GM12878 (cell line): ENCODE data around the gene SEMA4F. TPM values are rescaled to one million over a fixed set of nuclear protein-coding genes. Genes with fewer than 3 reads are reported as not detected.

Experiments
- ATAC-seq: fragments of 200-7000 bp; cut with Tn5 transposase; 3 replicates; pipeline ENCODE4 v1.9.1; 2020; ENCODE audit warnings: mild to moderate bottlenecking, moderate library complexity
- BruUV-seq: library from RNA; stranded (reverse); fragments of 400-500 nt; replicated peaks from 2 replicates; lab custom pipeline; 2021; lab: Mats Ljungman, UMichigan
- CTCF ChIA-PET: fragments of 300-600 bp; sonication (Branson Sonifier 250); formaldehyde crosslinking; extraction: SDS; loops from one replicate; lab custom pipeline; 2021; ENCODE audit warnings: inconsistent platforms; lab: Yijun Ruan, JAX
- POLR2A ChIA-PET: fragments of 350-600 bp; formaldehyde crosslinking; extraction: SDS; loops from one replicate; lab custom pipeline; 2021; ENCODE audit warnings: inconsistent platforms; lab: Charles Lee
- RAD21 ChIA-PET: fragments of 300-600 bp; sonication (Branson Sonifier 250); formaldehyde crosslinking; loops from one replicate; lab custom pipeline; 2023; ENCODE audit warnings: antibody characterized with exemption; ENCODE audit not compliant: unreplicated experiment; lab: Charles Lee
- SMC1A ChIA-PET: fragments of 300-600 bp; sonication (Branson Sonifier 250); formaldehyde crosslinking; loops from one replicate; lab custom pipeline; 2023; ENCODE audit not compliant: unreplicated experiment, uncharacterized antibody; lab: Charles Lee
- DNase-seq: peaks from one replicate; pipeline ENCODE4 v3.0.0-alpha.2; 2011; ENCODE audit warnings: low read depth, low spot score
- FAIRE-seq: peaks from 3 replicates; lab custom pipeline; 2011; peaks lifted over from hg19 to GRCh38; lab: Jason Lieb, UNC
- H2AFZ ChIP-seq: 2 replicates; pipeline ENCODE4 v1.6.0; 2011; ENCODE audit warnings: low read depth, low read length, control low read depth; ENCODE audit not compliant: control insufficient read depth
- H3K27ac ChIP-seq: 2 replicates; pipeline ENCODE4 v1.5.1; 2011; ENCODE audit warnings: control low read depth; ENCODE audit not compliant: control insufficient read depth, insufficient read depth
- H3K27me3 ChIP-seq, 2 experiments: replicated peaks in 1 of 2; 2 replicates each; pipeline versions ENCODE4 v1.6.0 to v1.6.1; 2011; ENCODE audit warnings: low read length in 1 of 2; ENCODE audit not compliant: control insufficient read depth in 2 of 2, insufficient read depth in 2 of 2
- H3K36me3 ChIP-seq, 2 experiments: 2 replicates each; pipeline ENCODE4 v1.5.1; 2011; ENCODE audit warnings: low read length in 1 of 2; ENCODE audit not compliant: control insufficient read depth in 2 of 2, insufficient read depth in 2 of 2
- H3K4me1 ChIP-seq: 2 replicates; pipeline ENCODE4 v1.6.1; 2011; ENCODE audit warnings: mild to moderate bottlenecking, low read length, moderate library complexity, mixed read lengths; ENCODE audit not compliant: control insufficient read depth, insufficient read depth
- H3K4me2 ChIP-seq: 2 replicates; pipeline ENCODE4 v1.6.0; 2011; ENCODE audit warnings: control low read depth; ENCODE audit not compliant: control insufficient read depth, insufficient read depth
- H3K4me3 ChIP-seq: fragments of 200-600 bp; sonication (generic); 2 replicates; pipeline ENCODE4 v1.5.1; 2016
- H3K79me2 ChIP-seq: 2 replicates; pipeline ENCODE4 v1.6.0; 2011; ENCODE audit warnings: low read length; ENCODE audit not compliant: control insufficient read depth, insufficient read depth
- H3K9ac ChIP-seq: 2 replicates; pipeline ENCODE4 v1.8.0; 2011; ENCODE audit warnings: low read length, control low read depth, mixed read lengths; ENCODE audit not compliant: control insufficient read depth, insufficient read depth
- H3K9me3 ChIP-seq: replicated peaks from 3 replicates; pipeline ENCODE4 v1.5.1; 2011; ENCODE audit warnings: mild to moderate bottlenecking, low read length; ENCODE audit not compliant: control insufficient read depth, insufficient read depth
- H4K20me1 ChIP-seq: 2 replicates; pipeline ENCODE4 v1.6.0; 2011; ENCODE audit not compliant: control insufficient read depth, insufficient read depth
- ATF7 ChIP-seq: fragments of 450-650 bp; IDR thresholded peaks from 2 replicates; pipeline ENCODE4 v1.6.1; 2016; ENCODE audit warnings: low read depth, mild to moderate bottlenecking
- DPF2 ChIP-seq: fragments of 450-650 bp; IDR thresholded peaks from 2 replicates; pipeline ENCODE4 v1.6.1; 2017; ENCODE audit warnings: mild to moderate bottlenecking
- EP300 ChIP-seq, 2 experiments: fragments of 150-350 bp in 1 of 2; IDR thresholded peaks; 2 replicates each; pipeline ENCODE4 v1.6.1; 2011 to 2012; ENCODE audit warnings: low read depth in 2 of 2, low read length in 2 of 2, borderline replicate concordance in 1 of 2, improper control_type of control experiment in 1 of 2, inconsistent platforms in 1 of 2; ENCODE audit not compliant: control insufficient read depth in 1 of 2
- FOXK2 ChIP-seq: fragments of 450-650 bp; IDR thresholded peaks from 2 replicates; pipeline ENCODE4 v1.6.1; 2017; ENCODE audit warnings: mild to moderate bottlenecking, moderate library complexity
- FOXM1 ChIP-seq: IDR thresholded peaks from 2 replicates; pipeline ENCODE4 v1.6.1; 2012; ENCODE audit warnings: low read depth, mild to moderate bottlenecking, inconsistent platforms, low read length, moderate library complexity
- IKZF1 ChIP-seq: fragments of 450-650 bp; conservative IDR thresholded peaks from 2 replicates; pipeline ENCODE4 v1.6.1; 2017; ENCODE audit warnings: antibody characterized with exemption, mild to moderate bottlenecking
- IKZF2 ChIP-seq, 2 experiments: fragments of 450-650 bp; IDR thresholded peaks; 2 replicates each; pipeline ENCODE4 v1.6.1; 2017; ENCODE audit warnings: mild to moderate bottlenecking in 2 of 2, moderate library complexity in 2 of 2
- KDM1A ChIP-seq: fragments of 200-600 bp; sonication (generic); IDR thresholded peaks from 2 replicates; pipeline ENCODE4 v1.6.1; 2016; ENCODE audit warnings: borderline replicate concordance
- MTA2 ChIP-seq: fragments of 450-650 bp; IDR thresholded peaks from 2 replicates; pipeline ENCODE4 v1.6.1; 2016; ENCODE audit warnings: low read depth, mild to moderate bottlenecking, moderate library complexity
- MTA3 ChIP-seq: IDR thresholded peaks from 2 replicates; pipeline ENCODE4 v1.6.1; 2012; ENCODE audit warnings: low read length, inconsistent platforms, borderline replicate concordance
- NR2F1 ChIP-seq: fragments of 450-650 bp; conservative IDR thresholded peaks from 2 replicates; pipeline ENCODE4 v1.6.1; 2017; ENCODE audit warnings: mild to moderate bottlenecking
- TCF7 ChIP-seq: IDR thresholded peaks from 2 replicates; pipeline ENCODE4 v1.6.1; 2014; ENCODE audit warnings: antibody characterized with exemption, borderline replicate concordance
- WGBS: methylation state at CpG from one replicate; pipeline ENCODE4 v1.1.6; 2016; ENCODE audit warnings: low lambda C conversion rate; ENCODE audit not compliant: insufficient replicate concordance, insufficient coverage; ENCODE audit errors: missing lambda C conversion rate; 5-methylcytosine and 5-hydroxymethylcytosine counted together
- in situ Hi-C: fragments of 300-500 bp; cut with MboI; formaldehyde crosslinking; loops from 9 replicates; pipeline ENCODE4 v1.14.3; 2018; ENCODE audit warnings: mixed read lengths
- intact Hi-C: fragments of 100-400 bp; cut with micrococcal nuclease; formaldehyde crosslinking; loops from one replicate; pipeline ENCODE4 v1.14.2; 2022; ENCODE audit not compliant: unreplicated experiment
- polyA plus RNA-seq, 11 experiments: library from polyadenylated mRNA; depleted of rRNA in 4 of 11; unstranded in 6 of 11; stranded (reverse) in 5 of 11; fragments of >200 nt; fragmentation: Nextera tagmentation in 4 of 11; fragmentation: Illumina TruSeq in 1 of 11; extraction: Ambion mirVana in 4 of 11; extraction: Trizol in 1 of 11; gene quantifications; 1 replicate in 1 of 11; 2 replicates in 10 of 11; pipeline versions ENCODE4 v1.2.1 to v1.2.3, GENCODE V29; 2011 to 2016; ENCODE audit warnings: inconsistent platforms in 2 of 11, missing spikeins in 2 of 11, low read depth in 1 of 11
- total RNA-seq, 4 experiments: library from RNA; depleted of rRNA in 3 of 4; stranded (reverse); fragments of >200 nt in 3 of 4; fragmentation: Illumina TruSeq in 1 of 4; extraction: Trizol in 1 of 4; gene quantifications; 2 replicates each; pipeline versions ENCODE4 v1.2.1 to v1.2.3, GENCODE V29; 2013 to 2021
- TF ChIP-seq, protein P1 (sequence below): fragments of 450-650 bp; IDR thresholded peaks from 2 replicates; pipeline ENCODE4 v1.6.1; 2017; ENCODE audit warnings: borderline replicate concordance
- TF ChIP-seq, protein P2 (sequence below): fragments of 450-650 bp; IDR thresholded peaks from 2 replicates; pipeline ENCODE4 v1.6.1; 2016; ENCODE audit warnings: mild to moderate bottlenecking

SEMA4F gene
- total and polyA plus RNA-seq, 10 of the 15 experiments (the other 5 are each of a cell fraction or from before 2014, with no cell fraction given): 0.26 to 3.0 (median 2.1) TPM

DNA sequence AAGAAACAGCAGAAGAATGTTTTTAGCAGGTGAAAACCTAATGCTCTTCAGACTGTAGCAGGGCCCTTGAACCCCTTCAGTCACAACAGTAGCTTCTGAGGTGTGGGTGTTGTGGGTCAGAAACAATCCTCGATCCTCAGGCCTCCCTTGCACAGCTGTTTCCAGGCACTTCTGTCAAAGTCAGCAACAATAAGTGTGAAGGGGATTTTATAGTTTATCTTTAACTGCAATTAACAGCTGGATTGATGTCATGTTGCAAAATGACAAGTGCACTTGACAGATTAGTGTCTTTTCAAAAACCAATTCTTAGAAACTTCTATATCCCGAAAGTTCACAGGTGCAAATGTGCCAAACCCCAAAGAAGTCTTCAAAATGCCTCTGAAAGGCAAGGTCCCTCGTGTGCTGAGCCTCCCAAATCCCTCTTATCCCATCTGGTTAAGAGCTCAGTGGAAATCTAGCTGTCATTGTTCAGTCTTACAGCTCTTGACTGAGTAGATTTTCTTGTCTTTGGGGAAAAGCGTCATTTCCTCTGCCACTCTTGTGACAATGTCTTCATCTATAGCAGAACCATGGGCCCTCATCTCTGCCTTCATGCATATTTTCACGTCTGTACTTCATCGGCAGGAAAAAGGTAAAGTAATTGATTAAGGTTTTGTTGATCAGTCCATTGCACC lies 35.5 kb upstream of the SEMA4F start:
- no peak for TF ChIP-seq KDM1A
- TF ChIP-seq NR2F1: 0 out of 2 replicates have a peak, but pooled peaks have one; percentile 40
- TF ChIP-seq IKZF2 (IDR thresholded peaks at IDR 0.05): peak in 1 of 2 experiments; percentile 40; a peak in 1 of 4 replicates
- TF ChIP-seq, protein P1, sequence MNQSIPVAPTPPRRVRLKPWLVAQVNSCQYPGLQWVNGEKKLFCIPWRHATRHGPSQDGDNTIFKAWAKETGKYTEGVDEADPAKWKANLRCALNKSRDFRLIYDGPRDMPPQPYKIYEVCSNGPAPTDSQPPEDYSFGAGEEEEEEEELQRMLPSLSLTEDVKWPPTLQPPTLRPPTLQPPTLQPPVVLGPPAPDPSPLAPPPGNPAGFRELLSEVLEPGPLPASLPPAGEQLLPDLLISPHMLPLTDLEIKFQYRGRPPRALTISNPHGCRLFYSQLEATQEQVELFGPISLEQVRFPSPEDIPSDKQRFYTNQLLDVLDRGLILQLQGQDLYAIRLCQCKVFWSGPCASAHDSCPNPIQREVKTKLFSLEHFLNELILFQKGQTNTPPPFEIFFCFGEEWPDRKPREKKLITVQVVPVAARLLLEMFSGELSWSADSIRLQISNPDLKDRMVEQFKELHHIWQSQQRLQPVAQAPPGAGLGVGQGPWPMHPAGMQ: no peak
- TF ChIP-seq MTA2: peak; percentile 79; the same call in 1 of the 2 replicates
- TF ChIP-seq EP300 (IDR thresholded peaks at IDR 0.05; ENCODE audit: borderline replicate concordance in 1 of 2, control insufficient read depth in 1 of 2, low read depth in 2 of 2, low read length in 2 of 2): peak in 1 of 2 experiments; percentile 27; a peak in 1 of 4 replicates
- peak; percentile 53; the same call in 1 of the 2 replicates for TF ChIP-seq DPF2
- TF ChIP-seq FOXK2: no peak
- peak; percentile 75 for TF ChIP-seq ATF7
- TF ChIP-seq TCF7: no peak
- TF ChIP-seq MTA3: no peak
- TF ChIP-seq, protein P2, sequence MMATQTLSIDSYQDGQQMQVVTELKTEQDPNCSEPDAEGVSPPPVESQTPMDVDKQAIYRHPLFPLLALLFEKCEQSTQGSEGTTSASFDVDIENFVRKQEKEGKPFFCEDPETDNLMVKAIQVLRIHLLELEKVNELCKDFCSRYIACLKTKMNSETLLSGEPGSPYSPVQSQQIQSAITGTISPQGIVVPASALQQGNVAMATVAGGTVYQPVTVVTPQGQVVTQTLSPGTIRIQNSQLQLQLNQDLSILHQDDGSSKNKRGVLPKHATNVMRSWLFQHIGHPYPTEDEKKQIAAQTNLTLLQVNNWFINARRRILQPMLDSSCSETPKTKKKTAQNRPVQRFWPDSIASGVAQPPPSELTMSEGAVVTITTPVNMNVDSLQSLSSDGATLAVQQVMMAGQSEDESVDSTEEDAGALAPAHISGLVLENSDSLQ: peak; percentile 61; the same call in 1 of the 2 replicates
- peak; percentile 48 for TF ChIP-seq IKZF1
- TF ChIP-seq FOXM1: no peak
- BruUV-seq: no TSS peak
- H3K27me3 ChIP-seq: no peaks in the 10 kb centered on the region
- no peaks in the 10 kb centered on the region for H3K79me2 ChIP-seq
- H2AFZ ChIP-seq: no peak overlapping the region; the same call in 1 of the 2 replicates
- FAIRE-seq (no peak), ATAC-seq (peak; percentile 50), DNase-seq (no peak)
- no peaks in the 10 kb centered on the region for H4K20me1 ChIP-seq
- ChIA-PET RAD21 (interaction anchor here (0.6 to 2.5 kb wide), 10 partner anchors 13 to 437 kb away, joined by 3 to 6 read pairs (median 3); partner anchors contain the start of gene DQX1), CTCF (interaction anchor here (1.0 to 7.1 kb wide), 6 partner anchors 31 to 88 kb away, joined by 3 to 56 read pairs (median 4); no protein-coding TSS in a partner anchor), POLR2A (interaction anchor here (1.2 to 1.6 kb wide), 2 partner anchors 33 to 112 kb away, joined by 3 read pairs; partner anchors contain the start of gene PCGF1), SMC1A (interaction anchor here (0.8 to 4.9 kb wide), 14 partner anchors 10 to 136 kb away, joined by 3 to 48 read pairs (median 3); partner anchors contain the start of genes AUP1, CCDC142, HTRA2 and SEMA4F)
- no peaks in the 10 kb centered on the region for H3K36me3 ChIP-seq
- intact Hi-C loops: no loop called here
- H3K9ac ChIP-seq: no peak overlapping the region
- no peak overlapping the region for H3K27ac ChIP-seq
- H3K9me3 ChIP-seq: no peaks in the 10 kb centered on the region
- 68% methylated on average over 6 of the region's 6 CpGs for WGBS
- H3K4me1 ChIP-seq: peaks cover 4% of the 10 kb centered on the region
- in situ Hi-C loops: no loop called here
- no peak overlapping the region for H3K4me3 ChIP-seq
- no peak overlapping the region for H3K4me2 ChIP-seq
